ENCODE measurements around the gene CD3D.
"Not testable (repeated sequence)": the region's sequence is repeated elsewhere in the genome, so short reads cannot be mapped to it uniquely, and the experiment has no call there.

CD3D gene

GRCh38 chr11:118338637-118339061, 3.9 kb downstream of the CD3D start:
- no peak for DNase-seq

DNA sequence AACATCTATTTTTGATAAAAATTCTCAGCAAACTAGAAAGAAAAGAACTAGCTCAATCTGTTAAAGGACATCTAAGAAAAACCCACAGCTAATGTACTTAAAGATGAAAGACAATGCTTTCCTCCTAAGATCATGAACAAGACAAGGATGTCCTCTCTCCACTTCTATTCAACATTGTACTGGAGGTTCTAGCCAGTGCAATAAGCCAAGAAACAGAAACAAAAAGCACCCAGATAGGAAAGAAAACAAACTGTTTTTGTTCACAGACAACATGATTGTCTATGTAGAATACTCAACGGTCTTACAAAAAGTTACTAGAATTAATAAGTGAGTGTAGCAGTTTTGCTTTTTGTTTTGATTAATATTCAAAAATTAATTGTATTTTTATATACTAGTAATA, 7.8 kb downstream of the CD3D start:
- DNase-seq = no peak

DNA sequence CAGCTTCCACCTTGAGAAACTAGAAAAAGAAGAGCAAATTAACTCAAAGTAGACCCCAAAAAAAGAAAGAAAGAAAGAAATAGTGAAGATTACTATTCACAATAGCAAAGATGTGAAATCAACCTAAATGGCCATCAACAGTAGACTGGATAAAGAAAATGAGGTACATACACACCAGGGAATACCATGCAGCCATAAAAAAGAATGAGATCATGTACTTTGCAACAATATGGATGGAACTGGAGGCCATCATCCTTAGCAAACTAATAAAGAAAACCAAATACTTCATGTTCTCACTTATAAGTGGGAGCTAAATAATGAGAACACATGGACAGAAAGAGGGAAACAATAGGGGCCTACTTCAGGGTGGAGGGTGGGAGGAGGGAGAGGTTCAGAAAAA, 13.8 kb downstream of the CD3D start:
- DNase-seq = no peak

DNA sequence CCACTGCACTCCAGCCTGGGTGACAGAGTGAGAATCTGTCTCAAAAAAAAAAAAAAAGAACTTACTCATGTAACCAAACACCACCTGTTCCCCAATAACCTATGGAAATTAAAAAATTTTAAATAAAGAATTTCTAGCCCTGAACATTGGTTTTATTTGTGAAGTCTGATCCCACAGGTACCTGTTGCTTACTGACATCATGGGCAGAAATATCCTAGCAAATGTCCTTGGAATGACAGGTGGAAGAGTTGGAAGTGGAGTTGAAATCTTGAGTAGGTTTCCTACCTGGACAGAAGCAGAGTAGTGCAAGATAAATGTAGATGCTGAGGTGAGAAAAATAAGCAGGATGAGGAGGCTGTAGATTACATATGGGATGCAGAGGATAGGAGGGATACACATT, 17.2 kb downstream of the CD3D start:
- no peak for DNase-seq

DNA sequence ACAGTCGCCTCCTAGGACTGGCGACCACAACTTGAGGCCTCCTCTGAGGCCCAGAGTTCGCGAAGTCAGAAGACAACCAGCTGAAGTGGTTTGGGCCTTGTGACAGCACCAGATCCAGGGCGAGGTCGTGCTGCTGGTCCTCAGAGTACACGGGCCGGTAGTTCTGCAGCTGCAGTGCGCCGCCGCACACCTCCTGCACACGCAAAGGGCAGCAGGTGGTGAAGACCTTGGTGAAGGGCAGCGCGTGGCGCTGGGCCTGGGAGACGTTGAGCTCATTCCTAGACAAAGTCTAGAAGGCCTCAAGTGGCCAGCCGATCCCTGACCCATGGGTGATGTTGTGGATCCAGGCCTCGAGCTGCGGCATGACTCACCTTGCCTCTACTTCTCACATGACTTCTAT, 19.8 kb downstream of the CD3D start:
- no peak for DNase-seq

DNA sequence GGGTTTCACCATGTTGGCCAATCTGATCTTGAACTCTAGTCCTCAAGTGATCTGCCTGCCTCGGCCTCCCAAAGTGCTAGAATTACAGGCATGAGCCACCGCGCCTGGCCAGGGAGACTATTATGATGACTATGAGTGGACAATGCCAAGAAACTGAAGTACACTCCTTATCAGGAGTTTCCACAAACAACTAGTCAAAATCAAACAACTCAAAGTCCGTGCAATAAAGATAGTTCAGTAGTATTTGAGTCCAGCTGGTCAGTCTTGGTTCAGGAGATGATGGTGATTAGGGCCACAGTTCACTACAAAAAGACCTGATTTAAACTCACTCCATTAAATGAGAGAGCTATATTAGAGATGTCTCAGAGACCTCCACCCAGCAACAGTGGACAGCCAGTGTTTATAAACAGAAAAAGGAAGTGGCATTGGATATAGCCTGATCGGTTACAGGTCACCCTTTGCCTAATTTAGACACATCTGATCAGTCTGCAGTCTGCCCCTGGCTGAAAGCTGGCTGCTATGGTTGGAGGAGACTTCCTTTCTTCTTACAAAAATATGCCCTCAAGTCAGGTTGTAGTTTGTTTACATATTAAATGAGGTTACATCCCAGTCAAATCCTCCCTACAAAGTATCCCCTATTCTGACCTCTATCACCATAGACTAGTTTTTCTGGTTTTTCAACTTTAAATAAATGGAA, 21.0 kb downstream of the CD3D start:
- DNase-seq = no peak

GRCh38 chr11:118320515-118320914, 22.0 kb downstream of the CD3D start:
- no peak for DNase-seq

GRCh38 chr11:118319337-118319707, 23.2 kb downstream of the CD3D start:
- DNase-seq = no peak

- DNase-seq = no peak
Observed at GRCh38 chr11:118318581-118319336, 23.7 kb downstream of the CD3D start.

GRCh38 chr11:118318124-118318523, 24.4 kb downstream of the CD3D start:
- DNase-seq = no peak

DNA sequence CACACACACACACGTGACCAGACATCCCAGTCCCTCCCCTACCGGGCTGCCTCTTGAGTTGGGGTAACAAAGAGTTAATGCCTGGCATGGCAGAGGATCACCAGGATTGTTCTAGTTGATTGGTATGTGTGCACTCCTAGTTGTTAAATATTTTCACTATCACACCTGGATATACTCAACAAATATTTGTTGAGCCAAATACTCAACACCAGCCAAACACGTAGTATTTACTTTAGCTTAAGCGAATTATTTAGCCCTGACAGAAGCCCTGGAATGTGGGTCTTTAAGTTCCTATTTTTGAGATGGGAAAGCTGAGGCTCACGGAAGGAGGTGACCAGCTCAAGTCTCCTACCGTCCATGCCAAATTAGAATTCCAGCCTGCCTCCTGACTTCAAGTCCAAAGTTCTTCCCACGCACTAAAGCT, 27.5 kb downstream of the CD3D start:
- no peak for DNase-seq

GRCh38 chr11:118313242-118313641, 29.3 kb downstream of the CD3D start:
- DNase-seq = peak; percentile 41

DNA sequence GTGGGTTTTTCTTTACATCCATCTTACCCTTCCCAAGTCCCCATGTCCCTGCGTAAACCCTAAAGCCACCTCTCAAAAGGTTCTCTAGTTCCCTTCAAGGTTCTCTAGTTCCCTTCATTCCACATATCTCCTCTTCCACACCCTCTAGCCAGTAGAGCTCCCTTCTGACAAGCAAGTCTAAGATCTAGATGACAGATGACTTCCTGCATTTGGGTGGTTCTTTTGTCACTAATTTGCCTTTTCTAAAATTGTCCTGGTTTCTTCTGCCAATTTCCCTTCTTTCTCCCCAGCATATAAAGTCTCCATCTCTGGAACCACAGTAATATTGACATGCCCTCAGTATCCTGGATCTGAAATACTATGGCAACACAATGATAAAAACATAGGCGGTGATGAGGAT, 30.2 kb downstream of the CD3D start:
- no peak for DNase-seq

GRCh38 chr11:118311518-118311917, 31.0 kb downstream of the CD3D start:
- no peak for DNase-seq

DNA sequence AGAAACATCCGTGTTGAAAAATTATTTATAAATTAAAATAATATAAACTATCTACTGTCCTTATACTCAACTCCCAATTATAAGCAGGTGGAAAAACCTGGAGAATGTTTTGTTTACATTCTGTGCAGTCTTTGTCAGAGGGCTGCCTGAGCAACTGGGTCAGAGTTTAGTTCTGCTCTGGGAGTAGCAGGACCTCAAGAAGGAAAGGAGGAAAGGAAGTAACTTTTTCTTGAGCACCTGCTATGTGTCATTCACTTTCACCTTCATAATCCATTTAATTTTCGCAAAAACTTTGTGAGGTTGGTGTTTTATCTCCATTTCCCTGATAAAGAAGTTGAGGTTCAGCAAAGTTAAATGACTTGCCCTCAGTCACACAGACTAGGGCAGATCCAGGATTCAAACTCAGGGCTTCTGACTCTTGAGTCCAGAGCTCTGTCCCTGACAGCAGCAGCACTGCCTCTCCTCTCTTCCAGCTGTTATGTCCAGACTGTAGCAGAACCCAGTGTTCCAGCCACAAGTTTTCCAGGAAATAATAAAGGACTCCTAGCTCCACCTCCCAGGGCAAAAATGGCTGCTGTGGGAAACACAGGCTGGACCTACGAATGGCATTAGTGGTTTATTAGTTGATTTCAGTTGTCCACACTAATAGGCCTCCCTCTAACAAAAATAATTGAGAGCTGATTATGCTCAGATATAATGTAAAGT, 31.6 kb downstream of the CD3D start:
- no peak for DNase-seq

- no peak for DNase-seq
Observed at GRCh38 chr11:118310271-118310670, 32.2 kb downstream of the CD3D start.

- not testable (repeated sequence) for DNase-seq
Observed at GRCh38 chr11:118308995-118309528, 33.4 kb downstream of the CD3D start.

DNA sequence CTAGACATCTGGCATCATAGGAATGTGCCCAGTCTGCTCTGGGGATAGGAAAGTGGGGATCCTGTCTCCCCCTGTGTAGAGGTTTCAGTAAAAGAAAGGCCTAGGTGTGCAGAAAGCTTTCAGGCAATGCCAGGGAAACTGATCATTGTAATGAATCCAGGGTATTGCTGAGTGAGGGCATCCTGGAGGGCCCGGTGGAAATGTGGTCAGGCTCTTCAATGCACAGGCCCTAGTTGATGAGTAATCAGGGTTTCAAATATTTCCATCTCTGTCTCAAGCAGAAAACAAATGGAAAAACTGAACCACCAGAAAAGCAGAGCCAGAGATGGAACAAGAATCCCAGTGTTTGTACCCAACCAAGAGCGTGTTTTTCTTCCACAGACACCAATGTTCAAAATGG, 35.9 kb downstream of the CD3D start:
- DNase-seq = no peak

GRCh38 chr11:118305726-118306125, 36.8 kb downstream of the CD3D start:
- no peak for DNase-seq

- DNase-seq = no peak
Observed at GRCh38 chr11:118304568-118305248, 37.8 kb downstream of the CD3D start, which contains the start of gene CD3E. Gene CD3E, plus strand, starts transcription at chr11:118304730. Its CDS starts 223 bp downstream, at chr11:118304953.

- DNase-seq = no peak
Observed at GRCh38 chr11:118304227-118304567, 38.3 kb downstream of the CD3D start.

DNA sequence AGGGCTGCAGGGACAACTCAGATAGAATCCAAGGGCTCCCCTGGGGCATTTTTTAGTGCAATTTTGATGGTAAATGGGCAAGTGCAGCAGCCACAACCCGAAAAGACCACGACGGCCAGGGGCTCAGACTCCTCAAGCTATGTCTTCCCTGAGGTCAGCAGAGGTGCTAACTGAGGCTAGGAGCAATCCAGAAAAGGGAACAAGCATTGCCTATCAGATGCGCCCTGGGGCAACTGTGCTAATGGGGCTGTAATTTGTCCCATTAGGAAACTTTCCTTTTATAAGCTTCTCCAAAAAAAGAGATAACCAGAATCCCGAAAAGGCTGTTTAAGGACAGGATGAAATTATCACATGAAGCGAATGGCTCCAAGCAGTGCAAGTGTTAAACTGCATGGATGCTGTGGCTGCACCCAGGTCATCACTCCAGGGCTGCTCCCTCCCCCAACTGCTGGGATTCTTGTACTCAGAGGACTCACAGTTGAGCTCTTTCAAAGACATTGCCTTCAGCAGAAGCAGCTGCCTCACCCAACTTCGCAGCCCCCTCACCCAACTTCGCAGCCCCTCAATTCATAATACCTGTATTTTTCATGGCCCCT, 40.8 kb downstream of the CD3D start:
- no peak for DNase-seq
